Epithelial cell of prostate (primary cell): ENCODE measurements around the gene C16orf82.
"Not testable (repeated sequence)": the region's sequence is repeated elsewhere in the genome, so short reads cannot be mapped to it uniquely, and the experiment has no call there.

ENCODE experiments used
- DNase-seq: peaks from one replicate; pipeline ENCODE4 v3.0.0-alpha.2; 2011; ENCODE audit warnings: low read depth, low spot score
- H3K27ac ChIP-seq: fragments of 450-650 bp; 2 replicates; pipeline ENCODE4 v1.5.1; 2017; ENCODE audit warnings: mild to moderate bottlenecking

C16orf82 gene

GRCh38 chr16:27085182-27085581, 18.5 kb downstream of the C16orf82 start:
- DNase-seq: no peak
- H3K27ac ChIP-seq: no peak overlapping the region

GRCh38 chr16:27086031-27086430, 19.3 kb downstream of the C16orf82 start:
- not testable (repeated sequence) for H3K27ac ChIP-seq, DNase-seq

DNA sequence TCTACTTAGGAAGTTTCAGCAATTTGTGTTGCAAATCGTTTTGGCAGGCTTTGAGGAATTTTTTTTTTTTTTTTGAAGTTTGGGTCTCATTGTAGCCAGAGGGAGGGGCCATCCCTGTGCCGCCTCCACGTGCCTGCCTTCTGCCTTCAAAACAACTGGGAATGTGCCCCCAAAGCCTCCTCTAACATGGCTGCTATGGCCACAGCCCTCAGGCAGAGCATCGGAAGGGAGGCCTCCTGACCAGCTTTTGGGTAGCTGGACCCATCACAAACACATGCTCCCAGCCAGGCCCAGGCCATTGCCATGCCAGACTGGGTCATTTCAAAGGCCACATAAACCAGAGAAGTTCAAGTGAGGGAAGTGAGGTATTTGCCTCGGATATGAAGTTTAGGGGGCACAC, 21.5 kb downstream of the C16orf82 start:
- H3K27ac ChIP-seq: no peak overlapping the region
- DNase-seq: no peak

- no peak for DNase-seq
- H3K27ac ChIP-seq: no peak overlapping the region
Measured at GRCh38 chr16:27096375-27096774, 29.6 kb downstream of the C16orf82 start.

GRCh38 chr16:27097800-27098230, 31.1 kb downstream of the C16orf82 start:
- no peak overlapping the region for H3K27ac ChIP-seq
- DNase-seq: no peak

DNA sequence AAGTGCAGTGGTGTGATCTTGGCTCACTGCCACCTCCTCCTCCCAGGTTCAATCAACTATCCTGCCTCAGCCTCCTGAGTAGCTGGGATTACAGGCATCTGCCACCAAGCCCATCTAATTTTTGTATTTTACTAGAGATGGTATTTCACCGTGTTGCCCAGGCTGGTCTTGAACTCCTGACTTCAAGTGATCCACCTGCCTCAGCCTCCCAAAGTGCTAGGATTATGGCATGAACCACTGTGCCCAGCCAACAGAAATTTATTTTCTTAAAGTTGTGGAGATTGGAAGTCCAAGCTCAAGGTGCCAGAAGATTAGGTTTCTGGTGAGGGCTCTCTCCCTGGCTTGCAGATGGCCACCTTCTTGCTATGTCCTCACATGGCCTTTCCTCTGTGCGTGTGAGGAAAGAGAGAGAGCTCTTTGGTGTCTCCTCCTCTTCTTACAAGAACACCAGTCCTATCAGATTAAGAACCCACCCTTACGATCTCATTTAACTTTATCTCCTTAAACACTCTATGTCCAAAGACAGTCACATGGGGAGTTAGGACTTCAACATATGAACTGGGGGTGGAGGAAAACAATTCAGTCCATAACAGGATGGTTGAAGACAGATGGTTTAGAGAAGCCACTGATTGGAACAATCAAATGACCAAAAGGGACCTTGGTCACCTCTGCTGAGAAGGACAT, 31.8 kb downstream of the C16orf82 start:
- no peak for DNase-seq
- no peak overlapping the region for H3K27ac ChIP-seq

DNA sequence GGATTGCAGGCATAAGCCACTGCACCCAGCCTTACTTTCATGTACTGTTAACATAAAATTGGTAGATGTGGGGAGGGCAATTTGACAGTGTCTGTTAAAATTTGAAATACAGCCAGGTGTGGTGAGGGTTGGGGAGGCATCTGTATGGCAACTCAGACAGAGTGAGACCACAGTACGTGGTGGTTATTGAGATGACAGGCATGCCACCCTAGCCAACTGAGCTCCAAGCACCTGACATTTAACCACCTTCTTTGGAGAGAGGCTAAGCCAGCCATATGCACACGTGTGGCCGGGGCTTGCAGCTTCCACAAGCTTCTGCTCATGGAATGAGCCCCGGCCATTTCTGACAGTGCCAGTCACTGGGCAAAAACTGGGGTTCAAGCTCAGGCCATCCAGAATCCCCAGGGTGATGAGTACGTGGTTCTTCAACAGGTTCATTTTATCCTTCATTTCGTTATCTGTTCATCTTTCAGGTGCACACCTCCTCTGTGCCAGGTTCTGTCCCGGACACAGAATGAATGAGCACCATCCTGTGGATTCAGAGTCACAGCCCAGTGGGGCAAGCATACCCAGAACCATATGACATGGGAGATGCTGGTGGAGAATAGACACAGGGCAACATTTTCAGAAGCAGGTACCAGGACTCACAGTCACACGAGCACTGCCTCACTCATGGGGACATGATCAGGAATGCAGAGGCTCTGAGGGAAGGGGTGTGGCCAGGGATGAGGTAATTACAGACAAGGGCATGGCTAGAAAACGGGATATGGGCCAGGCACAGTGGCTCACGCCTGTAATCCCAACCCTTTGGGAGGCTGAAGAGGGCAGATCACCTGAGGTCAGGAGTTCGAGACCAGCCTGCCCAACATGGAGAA, 36.2 kb downstream of the C16orf82 start:
- no peak overlapping the region for H3K27ac ChIP-seq
- DNase-seq: no peak

GRCh38 chr16:27103954-27104353, 37.2 kb downstream of the C16orf82 start:
- no peak overlapping the region for H3K27ac ChIP-seq

GRCh38 chr16:27106305-27106704, 39.6 kb downstream of the C16orf82 start:
- no peak for DNase-seq
- H3K27ac ChIP-seq: no peak overlapping the region

More at GRCh38 chr16:27103954-27104353, 37.2 kb downstream of the C16orf82 start:
- no peak for DNase-seq

DNA sequence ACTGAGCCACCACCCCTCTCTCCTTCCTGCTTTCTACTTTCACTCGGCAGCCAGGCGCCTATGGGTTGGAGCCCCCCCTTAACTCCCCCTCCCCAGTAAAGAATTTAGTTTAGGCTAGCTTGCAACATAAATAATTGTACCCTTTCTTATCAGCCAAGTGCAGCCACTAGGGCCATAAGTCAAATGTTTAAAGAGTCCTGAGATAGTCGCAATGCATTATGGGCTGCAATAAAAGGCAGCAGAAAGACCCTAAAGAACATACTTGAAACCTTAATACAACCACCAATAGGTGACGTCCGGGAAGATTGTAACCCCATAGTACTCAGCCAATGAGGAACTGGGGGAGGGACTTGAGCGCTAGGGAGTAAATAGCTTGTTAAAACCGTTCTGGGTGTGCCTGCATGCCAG, 40.5 kb downstream of the C16orf82 start:
- DNase-seq: no peak
- H3K27ac ChIP-seq: no peak overlapping the region

DNA sequence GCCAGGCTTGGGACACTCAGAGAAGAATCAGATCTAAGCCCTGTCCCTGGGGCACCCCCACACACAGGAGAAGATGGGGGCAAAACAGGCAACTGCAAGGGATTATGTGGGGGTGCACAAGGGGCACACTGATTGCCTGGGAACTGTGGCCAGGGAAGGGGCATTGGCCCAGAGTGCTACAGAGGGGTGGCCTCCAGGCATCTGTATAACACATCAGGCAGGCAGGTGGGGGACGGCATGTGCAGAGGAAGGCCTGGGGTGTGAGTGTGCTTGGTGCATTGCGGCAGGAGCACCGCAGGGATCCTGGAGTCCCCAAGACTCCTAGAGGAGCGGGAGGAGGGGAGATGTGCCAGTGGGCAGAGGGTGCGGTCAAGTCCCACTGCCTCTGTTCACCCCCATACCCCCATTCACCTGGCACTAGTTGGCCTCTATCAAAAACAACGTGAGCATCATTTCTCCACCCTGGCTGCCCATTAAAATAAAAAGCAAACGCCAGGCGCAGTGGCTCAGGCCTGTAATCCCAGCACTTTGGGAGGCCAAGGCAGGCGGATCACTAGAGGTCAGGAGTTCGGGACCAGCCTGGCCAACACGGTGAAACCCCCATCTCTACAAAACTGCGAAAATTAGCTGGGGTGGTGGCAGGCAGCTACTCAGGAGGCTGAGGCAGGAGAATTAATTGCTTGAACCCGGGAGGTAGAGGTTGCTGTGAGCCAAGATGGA, 41.5 kb downstream of the C16orf82 start:
- no peak for DNase-seq
- no peak overlapping the region for H3K27ac ChIP-seq

GRCh38 chr16:27108826-27109665, 42.3 kb downstream of the C16orf82 start:
- no peak for DNase-seq

GRCh38 chr16:27109666-27110523, 43.2 kb downstream of the C16orf82 start:
- H3K27ac ChIP-seq: no peak overlapping the region
- no peak for DNase-seq

More at GRCh38 chr16:27108826-27109665, 42.3 kb downstream of the C16orf82 start:
- H3K27ac ChIP-seq: no peak overlapping the region

GRCh38 chr16:27110524-27110896, 43.8 kb downstream of the C16orf82 start:
- no peak for DNase-seq
- no peak overlapping the region for H3K27ac ChIP-seq

DNA sequence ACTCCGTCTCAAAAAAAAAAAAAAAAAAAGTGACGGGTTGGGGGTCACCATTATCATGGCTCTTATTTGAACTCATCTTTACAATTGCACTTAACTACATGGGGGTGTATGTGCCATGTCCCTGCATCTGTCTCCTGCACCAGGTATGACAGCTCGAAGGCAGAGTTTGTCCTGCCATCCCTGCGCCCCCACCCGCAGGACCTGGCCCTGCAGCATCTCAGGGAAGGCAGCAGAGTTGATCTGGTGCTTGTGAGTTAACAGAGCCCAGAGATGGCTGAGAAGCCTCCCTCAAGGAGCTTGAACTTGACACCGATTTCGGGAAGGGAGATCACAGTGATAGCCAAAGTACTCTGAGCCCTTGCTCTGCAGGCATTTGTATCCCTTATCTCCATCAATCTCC, 44.8 kb downstream of the C16orf82 start:
- no peak for DNase-seq
- H3K27ac ChIP-seq: no peak overlapping the region

DNA sequence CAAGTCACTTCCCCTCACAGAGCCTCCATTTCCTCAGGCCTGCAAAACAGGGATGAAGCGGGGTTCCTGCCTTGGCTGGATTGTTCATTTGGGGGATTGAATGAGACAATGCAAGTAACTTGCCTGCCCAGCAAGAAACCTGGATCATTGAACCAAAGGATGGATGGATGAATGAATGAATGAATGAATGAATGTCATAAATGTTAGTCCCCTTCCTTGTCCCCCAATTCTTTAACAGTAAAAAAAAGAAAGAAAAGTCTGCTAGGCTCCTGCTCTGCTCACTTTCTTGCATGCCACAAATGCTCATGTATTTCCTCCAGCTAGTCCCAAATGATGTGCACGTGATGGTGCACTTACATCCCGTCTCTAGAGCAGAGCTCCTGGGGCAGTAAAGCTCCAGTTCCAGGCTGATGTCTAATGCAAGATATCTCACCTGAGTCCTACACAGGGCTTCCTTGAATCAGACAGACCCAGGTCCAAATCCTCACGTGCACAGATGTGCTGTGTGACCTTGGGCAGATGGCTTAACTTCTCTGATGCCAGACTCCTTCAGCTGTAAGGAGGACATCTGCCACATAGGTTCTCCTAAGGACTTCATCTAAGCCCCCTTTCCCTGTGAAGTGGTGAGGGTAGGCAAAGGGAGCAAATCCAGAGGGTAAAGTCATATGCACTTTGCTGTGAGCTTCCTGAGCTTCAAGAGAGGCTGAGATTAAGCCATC, 45.5 kb downstream of the C16orf82 start:
- DNase-seq: no peak
- no peak overlapping the region for H3K27ac ChIP-seq

DNA sequence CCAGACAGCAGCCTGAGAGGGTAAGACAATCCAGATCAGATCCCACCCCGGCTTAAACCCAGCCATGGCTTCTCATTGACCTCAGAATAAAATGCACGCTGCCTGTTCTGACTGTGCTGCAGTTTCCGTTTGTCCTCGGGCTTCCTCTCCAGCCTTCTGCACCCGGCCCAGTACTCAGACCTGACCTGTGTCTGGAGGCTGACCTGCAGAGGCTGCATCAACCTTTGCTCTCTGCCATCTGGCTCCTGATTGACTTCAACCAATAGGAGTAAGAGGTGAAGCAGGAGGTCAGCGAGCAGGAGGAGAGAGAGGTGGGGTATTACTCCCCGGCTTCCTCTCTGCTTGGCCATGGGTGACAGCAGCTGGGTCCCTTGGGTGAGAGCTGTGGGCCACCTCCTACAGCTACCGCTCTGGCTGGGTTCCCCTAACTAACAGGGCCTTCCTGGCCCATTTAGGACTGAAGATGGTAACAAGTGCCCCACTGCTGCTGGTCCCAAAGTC, 46.7 kb downstream of the C16orf82 start:
- H3K27ac ChIP-seq: no peak overlapping the region
- DNase-seq: no peak

GRCh38 chr16:27114006-27114405, 47.3 kb downstream of the C16orf82 start:
- H3K27ac ChIP-seq: no peak overlapping the region
- no peak for DNase-seq
